NCI-H748 treated with DMSO at 0.1 percent for 48 hours (cell line): ENCODE measurements around the gene GAL.
"Not testable (repeated sequence)": the region's sequence is repeated elsewhere in the genome, so short reads cannot be mapped to it uniquely, and the experiment has no call there.

Experiments used
- DNase-seq: peaks from one replicate; lab custom pipeline; 2025; lab: John Stamatoyannopoulos, UW

The GAL gene

GRCh38 chr11:68684385-68685356 is at the start of gene GAL:
Gene GAL (plus strand): TSS chr11:68684544. CDS start chr11:68684924, 380 bp downstream.
- DNase-seq = no peak

- DNase-seq = not testable (repeated sequence)
Observed at GRCh38 chr11:68634606-68635005, 49.7 kb upstream of the GAL start.

- not testable (repeated sequence) for DNase-seq
Observed at GRCh38 chr11:68635172-68635571, 49.2 kb upstream of the GAL start.

- not testable (repeated sequence) for DNase-seq
Observed at GRCh38 chr11:68635883-68636282, 48.5 kb upstream of the GAL start.

- DNase-seq = not testable (repeated sequence)
Observed at GRCh38 chr11:68639322-68639721, 45.0 kb upstream of the GAL start.

- no peak for DNase-seq
Observed at GRCh38 chr11:68641880-68642279, 42.5 kb upstream of the GAL start.

DNA sequence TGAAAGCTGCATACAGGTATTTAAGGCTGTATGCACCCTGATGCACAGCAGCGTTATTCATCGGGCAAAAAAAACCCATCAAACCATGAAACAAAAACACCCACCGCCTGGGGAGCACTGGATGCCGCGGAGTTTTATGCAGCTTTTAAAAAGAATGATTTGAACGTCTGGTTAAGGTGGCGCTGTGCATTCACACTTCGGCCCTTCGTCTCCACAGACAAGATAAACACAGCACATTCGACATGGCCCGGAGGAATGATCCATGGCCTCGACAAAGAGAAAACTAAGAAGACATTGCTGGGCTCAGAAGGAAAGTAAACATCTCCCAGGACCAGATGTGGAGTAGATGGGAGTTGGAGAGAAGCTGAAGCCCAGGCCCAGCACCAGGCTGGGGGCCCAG is 40.8 kb upstream of the GAL start:
- DNase-seq = no peak

DNA sequence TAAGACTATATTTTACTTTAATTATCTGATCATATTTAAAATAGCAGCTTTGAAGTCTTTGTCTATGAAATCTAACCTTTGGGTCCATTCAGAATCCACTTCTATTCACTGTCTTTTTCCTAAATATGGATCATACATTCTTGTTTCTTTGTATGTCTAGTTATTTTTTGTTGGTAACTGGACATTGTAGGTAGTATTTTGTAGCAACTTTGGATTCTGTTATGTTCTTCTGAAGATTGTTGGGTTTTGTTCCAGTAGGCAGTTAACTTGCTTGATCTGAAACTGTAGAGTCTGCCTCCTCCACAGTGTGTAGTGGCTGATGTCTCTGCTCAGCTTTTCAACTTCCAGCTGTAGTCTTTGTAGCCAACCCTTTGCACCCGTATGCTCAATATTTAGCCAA is 37.5 kb upstream of the GAL start:
- DNase-seq = no peak

GRCh38 chr11:68649851-68650555 is 34.3 kb upstream of the GAL start:
- no peak for DNase-seq

DNA sequence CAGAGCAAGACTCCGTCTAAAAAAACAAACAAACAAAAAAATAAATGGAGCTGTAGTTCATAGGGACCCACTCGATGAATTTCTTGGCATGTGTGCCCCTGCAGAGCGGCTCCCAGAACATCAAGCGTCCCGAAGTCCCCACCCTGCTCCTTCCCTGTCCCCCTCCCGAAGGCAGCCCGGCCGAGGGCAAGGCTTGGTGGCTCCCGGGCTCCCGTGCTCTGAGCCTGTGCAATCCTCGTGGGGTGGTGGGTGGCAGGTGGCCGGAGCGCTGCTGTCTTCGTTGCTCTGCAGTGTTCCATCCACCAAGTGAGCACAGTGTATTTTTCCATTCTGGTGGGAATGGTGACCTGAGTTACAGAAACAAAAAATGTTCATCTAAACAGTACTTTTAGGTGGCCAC is 33.5 kb upstream of the GAL start:
- DNase-seq = no peak

GRCh38 chr11:68651208-68651984 is 32.9 kb upstream of the GAL start:
- no peak for DNase-seq

- no peak for DNase-seq
Observed at GRCh38 chr11:68651985-68652682, 32.2 kb upstream of the GAL start.

GRCh38 chr11:68652683-68653156 is 31.6 kb upstream of the GAL start:
- no peak for DNase-seq

DNA sequence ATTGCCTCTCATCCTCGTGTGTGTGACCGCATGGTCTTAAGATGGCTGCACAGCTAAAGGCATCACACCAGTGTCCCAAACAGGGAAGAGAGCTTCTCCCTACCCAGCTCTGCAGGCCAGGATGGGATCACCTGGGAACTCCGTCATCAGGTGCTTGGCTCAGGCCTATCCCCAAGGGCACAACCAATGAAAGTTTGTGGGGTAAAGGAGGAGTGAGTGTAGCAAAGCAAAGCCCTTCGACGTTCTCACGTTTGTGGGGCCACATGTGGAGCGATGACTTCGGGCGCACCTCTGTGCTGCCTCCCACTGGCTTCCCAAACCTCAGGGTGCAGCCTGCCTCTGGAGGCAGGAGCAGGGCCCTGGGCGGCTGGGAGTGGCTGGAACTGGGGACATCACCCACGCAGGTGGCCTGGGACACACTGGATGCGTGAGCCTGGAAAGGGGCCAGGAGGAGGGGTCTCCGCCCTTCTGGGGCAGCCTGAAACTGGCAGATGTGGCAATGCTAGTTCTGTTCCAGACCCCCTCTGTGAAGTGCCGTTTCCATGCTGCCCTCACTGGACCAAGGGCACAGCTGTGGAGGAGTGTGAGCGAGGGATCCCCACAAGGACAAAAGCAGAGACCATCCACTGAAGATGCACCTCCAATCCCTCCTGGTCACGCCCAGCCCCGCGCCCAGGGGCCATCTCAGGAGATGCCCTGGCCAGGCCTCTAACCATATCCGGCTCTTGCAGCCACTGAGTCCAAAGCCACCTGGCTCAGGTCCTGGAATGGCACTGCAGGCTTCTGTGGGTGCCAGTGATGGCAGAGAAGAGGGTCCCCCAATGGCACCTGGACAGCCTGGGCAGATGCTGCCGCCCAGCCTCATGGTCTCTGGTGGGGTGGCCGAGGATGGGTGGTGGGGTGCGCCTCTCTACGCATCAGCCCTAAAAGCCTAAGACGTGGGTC is 30.6 kb upstream of the GAL start:
- no peak for DNase-seq

- DNase-seq = no peak
Observed at GRCh38 chr11:68654978-68655377, 29.4 kb upstream of the GAL start.

DNA sequence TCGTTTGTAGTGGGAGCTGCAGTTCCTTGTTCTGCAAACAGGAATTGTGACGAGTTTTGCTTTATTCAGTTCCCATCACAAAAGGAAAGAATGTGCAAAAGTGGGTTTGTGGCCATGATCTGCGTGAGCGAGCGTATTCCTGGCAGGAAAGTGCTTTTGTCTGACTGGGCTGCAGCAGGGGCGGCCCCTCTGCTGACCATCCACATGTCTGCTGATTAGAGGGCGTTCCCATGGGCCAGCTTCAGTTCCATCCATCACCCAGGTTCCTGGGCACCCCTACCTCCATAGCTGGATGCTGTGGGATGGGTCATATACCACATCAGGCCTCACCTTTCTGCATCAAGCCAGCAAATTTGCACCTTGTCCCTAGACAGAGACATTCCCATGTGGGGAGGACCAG is 28.9 kb upstream of the GAL start:
- no peak for DNase-seq

- no peak for DNase-seq
Observed at GRCh38 chr11:68655806-68656205, 28.5 kb upstream of the GAL start.

- DNase-seq = no peak
Observed at GRCh38 chr11:68657021-68657780, 27.1 kb upstream of the GAL start.

DNA sequence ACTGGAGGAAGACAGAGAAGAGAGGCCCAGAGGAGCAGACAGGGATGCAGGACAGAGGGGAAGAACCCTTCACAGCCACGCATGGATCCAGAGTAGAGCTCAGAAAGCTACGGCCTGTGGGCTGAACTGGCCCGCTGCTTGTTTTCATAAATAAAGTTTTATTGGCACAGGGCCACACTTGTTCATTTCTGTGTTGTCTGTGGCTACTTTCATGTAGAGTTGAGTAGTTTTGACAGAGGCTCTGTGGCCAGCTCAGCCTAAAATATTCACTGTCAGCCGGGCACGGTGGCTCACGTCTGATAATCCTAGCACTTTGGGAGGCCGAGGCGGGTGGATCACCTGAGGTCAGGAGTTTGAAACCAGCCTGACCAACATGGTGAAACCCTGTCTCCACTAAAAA is 26.2 kb upstream of the GAL start:
- no peak for DNase-seq

DNA sequence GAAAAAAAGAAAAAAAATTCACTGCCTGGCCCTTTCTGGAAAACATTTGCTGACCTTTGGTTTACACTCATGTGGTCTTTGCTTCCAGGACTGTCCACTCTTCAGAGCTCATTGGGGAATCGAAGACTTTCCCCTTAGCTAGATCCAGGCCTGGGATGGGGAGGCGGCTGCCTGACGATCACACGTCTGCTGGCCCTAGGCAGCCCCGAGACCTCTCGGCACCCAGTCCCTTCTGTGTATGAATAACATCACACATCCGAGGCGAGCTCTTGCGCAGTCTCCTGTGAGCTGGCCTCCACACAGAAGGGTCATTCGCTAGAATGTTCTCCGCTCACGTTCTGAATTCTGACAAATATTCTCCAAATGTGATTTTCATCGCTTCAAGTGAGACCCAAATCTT is 25.7 kb upstream of the GAL start:
- DNase-seq = no peak
